ENCODE measurements around the gene NF2. TPM values are rescaled to one million over a fixed set of nuclear protein-coding genes. Genes with fewer than 3 reads are reported as not detected.
A peak's percentile ranks its signal among the peaks of the same experiment; 100 is the strongest.

NF2 gene
- total RNA-seq, 3 donors from 2014 or later (not counting 1 experiment from before 2014, with no cell fraction given): 32.4 to 43.8 (median 39.6) TPM

DNA sequence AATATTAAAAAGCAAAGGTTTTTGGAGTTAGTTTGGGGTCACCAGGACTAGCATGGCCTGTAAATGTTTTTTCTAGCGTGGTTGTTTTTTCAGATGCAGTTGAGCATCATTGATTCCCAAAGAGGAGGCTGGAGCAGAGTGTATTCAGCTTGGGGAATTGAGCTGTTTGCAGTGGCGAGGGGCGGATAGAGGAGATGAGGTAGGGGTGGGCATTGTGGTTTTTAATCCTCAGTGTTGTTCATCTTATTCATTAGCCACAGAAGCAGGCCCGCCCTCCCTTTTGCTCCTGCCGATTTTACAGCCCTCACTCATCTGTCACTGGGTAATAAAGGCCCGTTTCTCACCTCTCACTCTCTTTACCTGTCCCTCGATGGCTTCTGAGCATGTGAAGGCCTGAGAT, 51.4 kb downstream of the NF2 start:
- 92% methylated on average over 7 of the region's 7 CpGs for WGBS (ENCODE audit: insufficient coverage)
- Histone ChIP-seq H3K4me1 (ENCODE audit: control insufficient read depth, insufficient read depth, low read length) (no peaks in the 10 kb centered on the region), H3K9me3 (ENCODE audit: control insufficient read depth, insufficient read depth, low read length) (no peaks in the 10 kb centered on the region), H3K27ac (ENCODE audit: low read length) (no peak overlapping the region), H3K36me3 (ENCODE audit: control insufficient read depth, insufficient read depth, low read length) (peaks cover 10% of the 10 kb centered on the region), H3K4me3 (ENCODE audit: low read length) (no peak overlapping the region), H3K27me3 (ENCODE audit: control insufficient read depth, insufficient read depth, low read length) (no peaks in the 10 kb centered on the region)
- Mint-ChIP-seq H3K9me3 (no peaks in the 10 kb centered on the region), H3K36me3 (no peaks in the 10 kb centered on the region), H3K4me3 (no peak overlapping the region), H3K27me3 (ENCODE audit: low read depth in 2 of 2) (no peaks in the 10 kb centered on the region), H3K27ac (no peak overlapping the region), H3K4me1 (peaks cover 4 to 9% of the 10 kb centered on the region in 2 donors)
- TF ChIP-seq, protein P1, sequence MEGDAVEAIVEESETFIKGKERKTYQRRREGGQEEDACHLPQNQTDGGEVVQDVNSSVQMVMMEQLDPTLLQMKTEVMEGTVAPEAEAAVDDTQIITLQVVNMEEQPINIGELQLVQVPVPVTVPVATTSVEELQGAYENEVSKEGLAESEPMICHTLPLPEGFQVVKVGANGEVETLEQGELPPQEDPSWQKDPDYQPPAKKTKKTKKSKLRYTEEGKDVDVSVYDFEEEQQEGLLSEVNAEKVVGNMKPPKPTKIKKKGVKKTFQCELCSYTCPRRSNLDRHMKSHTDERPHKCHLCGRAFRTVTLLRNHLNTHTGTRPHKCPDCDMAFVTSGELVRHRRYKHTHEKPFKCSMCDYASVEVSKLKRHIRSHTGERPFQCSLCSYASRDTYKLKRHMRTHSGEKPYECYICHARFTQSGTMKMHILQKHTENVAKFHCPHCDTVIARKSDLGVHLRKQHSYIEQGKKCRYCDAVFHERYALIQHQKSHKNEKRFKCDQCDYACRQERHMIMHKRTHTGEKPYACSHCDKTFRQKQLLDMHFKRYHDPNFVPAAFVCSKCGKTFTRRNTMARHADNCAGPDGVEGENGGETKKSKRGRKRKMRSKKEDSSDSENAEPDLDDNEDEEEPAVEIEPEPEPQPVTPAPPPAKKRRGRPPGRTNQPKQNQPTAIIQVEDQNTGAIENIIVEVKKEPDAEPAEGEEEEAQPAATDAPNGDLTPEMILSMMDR (IDR thresholded peaks at IDR 0.05): no peak
- ATAC-seq (no peak), DNase-seq (no peak)
- intact Hi-C loops (cut with micrococcal nuclease): no loop called here

DNA sequence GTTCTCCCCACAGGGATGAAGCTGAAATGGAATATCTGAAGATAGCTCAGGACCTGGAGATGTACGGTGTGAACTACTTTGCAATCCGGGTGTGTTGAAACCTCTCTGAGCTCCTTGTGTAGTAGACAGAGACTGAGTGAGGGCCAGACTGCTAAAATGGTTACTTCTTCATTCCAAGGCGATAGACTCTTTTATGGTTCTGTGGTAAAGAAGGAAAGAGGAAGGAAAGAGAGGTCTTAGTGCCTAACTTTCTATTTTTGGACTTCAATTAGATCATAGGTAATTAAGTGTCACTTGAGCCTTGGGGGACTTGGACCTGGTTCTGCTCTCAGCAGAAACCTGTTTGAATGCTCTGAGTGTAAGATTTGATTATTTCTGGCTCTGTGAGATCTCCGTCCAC, 54.7 kb downstream of the NF2 start:
- Mint-ChIP-seq H3K27me3 (ENCODE audit: low read depth in 2 of 2) (no peaks in the 10 kb centered on the region), H3K36me3 (no peaks in the 10 kb centered on the region), H3K27ac (peak overlapping the region in 1 of 2 donors; percentile 44), H3K4me3 (no peak overlapping the region), H3K9me3 (no peaks in the 10 kb centered on the region), H3K4me1 (peaks cover 4 to 9% of the 10 kb centered on the region in 2 donors)
- DNase-seq (no peak), ATAC-seq (no peak)
- intact Hi-C loops (cut with micrococcal nuclease): no loop called here
- Histone ChIP-seq H3K27me3 (ENCODE audit: control insufficient read depth, insufficient read depth, low read length) (no peaks in the 10 kb centered on the region), H3K36me3 (ENCODE audit: control insufficient read depth, insufficient read depth, low read length) (peaks cover 34% of the 10 kb centered on the region), H3K27ac (ENCODE audit: low read length) (no peak overlapping the region), H3K4me3 (ENCODE audit: low read length) (no peak overlapping the region), H3K9me3 (ENCODE audit: control insufficient read depth, insufficient read depth, low read length) (no peaks in the 10 kb centered on the region), H3K4me1 (ENCODE audit: control insufficient read depth, insufficient read depth, low read length) (no peaks in the 10 kb centered on the region)
- TF ChIP-seq, protein P1 (IDR thresholded peaks at IDR 0.05): no peak
- 53% methylated on average over 3 of the region's 4 CpGs for WGBS (ENCODE audit: insufficient coverage)

DNA sequence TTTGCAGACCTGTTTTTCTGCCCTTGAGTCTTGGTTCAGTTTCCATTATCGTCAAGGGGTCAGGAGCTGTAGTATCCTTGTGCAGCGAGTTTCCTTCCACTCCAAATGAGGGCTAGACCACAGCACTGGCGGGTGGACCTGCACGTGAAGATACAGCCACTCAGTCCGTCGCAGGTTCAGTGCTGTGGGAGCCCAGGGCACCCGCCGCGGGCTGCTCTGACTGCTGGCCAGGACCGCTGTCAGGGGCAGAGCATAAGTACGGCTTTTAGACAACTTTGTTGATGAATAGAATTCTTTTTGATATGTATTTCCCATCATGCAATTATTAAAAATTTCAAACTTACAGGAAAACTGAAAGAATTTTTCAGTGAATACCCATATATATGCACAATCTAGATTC, 56.6 kb downstream of the NF2 start:
- intact Hi-C loops (cut with micrococcal nuclease): no loop called here
- Mint-ChIP-seq H3K9me3 (no peaks in the 10 kb centered on the region), H3K27ac (no peak overlapping the region), H3K27me3 (ENCODE audit: low read depth in 2 of 2) (no peaks in the 10 kb centered on the region), H3K4me1 (peaks cover 4 to 9% of the 10 kb centered on the region in 2 donors), H3K4me3 (no peak overlapping the region), H3K36me3 (no peaks in the 10 kb centered on the region)
- H3K27ac ChIP-seq (ENCODE audit: low read length): no peak overlapping the region
- H3K36me3 ChIP-seq (ENCODE audit: control insufficient read depth, insufficient read depth, low read length): peaks cover 42% of the 10 kb centered on the region
- TF ChIP-seq, protein P1 (IDR thresholded peaks at IDR 0.05): no peak
- H3K27me3 ChIP-seq (ENCODE audit: control insufficient read depth, insufficient read depth, low read length): no peaks in the 10 kb centered on the region
- no peaks in the 10 kb centered on the region for H3K9me3 ChIP-seq (ENCODE audit: control insufficient read depth, insufficient read depth, low read length)
- no peak overlapping the region for H3K4me3 ChIP-seq (ENCODE audit: low read length)
- DNase-seq (no peak), ATAC-seq (no peak)
- WGBS (ENCODE audit: insufficient coverage): 93% methylated on average over 11 of the region's 11 CpGs
- H3K4me1 ChIP-seq (ENCODE audit: control insufficient read depth, insufficient read depth, low read length): no peaks in the 10 kb centered on the region

DNA sequence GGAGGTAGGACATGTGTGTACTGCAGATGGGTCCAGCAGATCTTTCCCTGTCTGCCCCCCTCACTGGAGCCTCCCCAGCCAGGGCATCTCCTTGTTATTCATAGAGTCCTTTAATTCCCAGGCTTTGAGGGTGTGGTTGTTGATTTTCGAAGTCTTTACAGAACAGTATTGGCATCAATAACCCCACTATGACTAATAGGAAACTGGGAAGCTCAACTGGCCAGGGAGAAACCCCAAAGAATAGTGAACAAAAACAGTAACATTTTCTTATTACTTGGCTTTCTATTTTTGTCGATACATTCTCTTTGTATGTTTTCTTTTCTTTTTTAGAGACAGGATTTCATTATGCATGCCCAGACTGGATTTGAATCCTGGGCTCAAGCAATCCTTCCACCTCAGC, 57.9 kb downstream of the NF2 start:
- H3K27ac Mint-ChIP-seq: no peak overlapping the region
- DNase-seq (no peak), ATAC-seq (no peak)
- Histone ChIP-seq H3K9me3 (ENCODE audit: control insufficient read depth, insufficient read depth, low read length) (no peaks in the 10 kb centered on the region), H3K27ac (ENCODE audit: low read length) (no peak overlapping the region), H3K4me1 (ENCODE audit: control insufficient read depth, insufficient read depth, low read length) (no peaks in the 10 kb centered on the region), H3K27me3 (ENCODE audit: control insufficient read depth, insufficient read depth, low read length) (no peaks in the 10 kb centered on the region), H3K4me3 (ENCODE audit: low read length) (no peak overlapping the region), H3K36me3 (ENCODE audit: control insufficient read depth, insufficient read depth, low read length) (peaks cover 46% of the 10 kb centered on the region)
- intact Hi-C loops (cut with micrococcal nuclease): no loop called here
- no peak overlapping the region for H3K4me3 Mint-ChIP-seq
- TF ChIP-seq, protein P1 (IDR thresholded peaks at IDR 0.05): no peak
- 71% methylated on average over 1 of the region's 2 CpGs for WGBS (ENCODE audit: insufficient coverage)
- H3K27me3 Mint-ChIP-seq (ENCODE audit: low read depth in 2 of 2): no peaks in the 10 kb centered on the region
- H3K9me3 Mint-ChIP-seq: no peaks in the 10 kb centered on the region
- no peaks in the 10 kb centered on the region for H3K36me3 Mint-ChIP-seq
- peaks cover 4 to 9% of the 10 kb centered on the region in 2 donors for H3K4me1 Mint-ChIP-seq

Data from natural killer cell (primary cell).